GM12878 (cell line): ENCODE data around the gene LBH. TPM values are rescaled to one million over a fixed set of nuclear protein-coding genes. Genes with fewer than 3 reads are reported as not detected.

Source experiments
- ATAC-seq: fragments of 200-7000 bp; cut with Tn5 transposase; 3 replicates; pipeline ENCODE4 v1.9.1; 2020; ENCODE audit warnings: mild to moderate bottlenecking, moderate library complexity
- BruUV-seq: library from RNA; stranded (reverse); fragments of 400-500 nt; replicated peaks from 2 replicates; lab custom pipeline; 2021; lab: Mats Ljungman, UMichigan
- CTCF ChIA-PET: fragments of 300-600 bp; sonication (Branson Sonifier 250); formaldehyde crosslinking; extraction: SDS; loops from one replicate; lab custom pipeline; 2021; ENCODE audit warnings: inconsistent platforms; lab: Yijun Ruan, JAX
- POLR2A ChIA-PET: fragments of 350-600 bp; formaldehyde crosslinking; extraction: SDS; loops from one replicate; lab custom pipeline; 2021; ENCODE audit warnings: inconsistent platforms; lab: Charles Lee
- RAD21 ChIA-PET: fragments of 300-600 bp; sonication (Branson Sonifier 250); formaldehyde crosslinking; loops from one replicate; lab custom pipeline; 2023; ENCODE audit warnings: antibody characterized with exemption; ENCODE audit not compliant: unreplicated experiment; lab: Charles Lee
- SMC1A ChIA-PET: fragments of 300-600 bp; sonication (Branson Sonifier 250); formaldehyde crosslinking; loops from one replicate; lab custom pipeline; 2023; ENCODE audit not compliant: unreplicated experiment, uncharacterized antibody; lab: Charles Lee
- DNase-seq: peaks from one replicate; pipeline ENCODE4 v3.0.0-alpha.2; 2011; ENCODE audit warnings: low read depth, low spot score
- FAIRE-seq: peaks from 3 replicates; lab custom pipeline; 2011; peaks lifted over from hg19 to GRCh38; lab: Jason Lieb, UNC
- H2AFZ ChIP-seq: 2 replicates; pipeline ENCODE4 v1.6.0; 2011; ENCODE audit warnings: low read depth, low read length, control low read depth; ENCODE audit not compliant: control insufficient read depth
- H3K27ac ChIP-seq: 2 replicates; pipeline ENCODE4 v1.5.1; 2011; ENCODE audit warnings: control low read depth; ENCODE audit not compliant: control insufficient read depth, insufficient read depth
- H3K27me3 ChIP-seq, 2 experiments: replicated peaks in 1 of 2; 2 replicates each; pipeline versions ENCODE4 v1.6.0 to v1.6.1; 2011; ENCODE audit warnings: low read length in 1 of 2; ENCODE audit not compliant: control insufficient read depth in 2 of 2, insufficient read depth in 2 of 2
- H3K36me3 ChIP-seq, 2 experiments: 2 replicates each; pipeline ENCODE4 v1.5.1; 2011; ENCODE audit warnings: low read length in 1 of 2; ENCODE audit not compliant: control insufficient read depth in 2 of 2, insufficient read depth in 2 of 2
- H3K4me1 ChIP-seq: 2 replicates; pipeline ENCODE4 v1.6.1; 2011; ENCODE audit warnings: mild to moderate bottlenecking, low read length, moderate library complexity, mixed read lengths; ENCODE audit not compliant: control insufficient read depth, insufficient read depth
- H3K4me2 ChIP-seq: 2 replicates; pipeline ENCODE4 v1.6.0; 2011; ENCODE audit warnings: control low read depth; ENCODE audit not compliant: control insufficient read depth, insufficient read depth
- H3K4me3 ChIP-seq: fragments of 200-600 bp; sonication (generic); 2 replicates; pipeline ENCODE4 v1.5.1; 2016
- H3K79me2 ChIP-seq: 2 replicates; pipeline ENCODE4 v1.6.0; 2011; ENCODE audit warnings: low read length; ENCODE audit not compliant: control insufficient read depth, insufficient read depth
- H3K9ac ChIP-seq: 2 replicates; pipeline ENCODE4 v1.8.0; 2011; ENCODE audit warnings: low read length, control low read depth, mixed read lengths; ENCODE audit not compliant: control insufficient read depth, insufficient read depth
- H3K9me3 ChIP-seq: replicated peaks from 3 replicates; pipeline ENCODE4 v1.5.1; 2011; ENCODE audit warnings: mild to moderate bottlenecking, low read length; ENCODE audit not compliant: control insufficient read depth, insufficient read depth
- H4K20me1 ChIP-seq: 2 replicates; pipeline ENCODE4 v1.6.0; 2011; ENCODE audit not compliant: control insufficient read depth, insufficient read depth
- NFYB ChIP-seq: IDR thresholded peaks from 2 replicates; pipeline ENCODE4 v1.6.1; 2011; ENCODE audit warnings: low read depth, mild to moderate bottlenecking, low read length, improper control_type of control experiment, moderate library complexity; ENCODE audit not compliant: insufficient read depth
- WGBS: methylation state at CpG from one replicate; pipeline ENCODE4 v1.1.6; 2016; ENCODE audit warnings: low lambda C conversion rate; ENCODE audit not compliant: insufficient replicate concordance, insufficient coverage; ENCODE audit errors: missing lambda C conversion rate; 5-methylcytosine and 5-hydroxymethylcytosine counted together
- in situ Hi-C: fragments of 300-500 bp; cut with MboI; formaldehyde crosslinking; loops from 9 replicates; pipeline ENCODE4 v1.14.3; 2018; ENCODE audit warnings: mixed read lengths
- intact Hi-C: fragments of 100-400 bp; cut with micrococcal nuclease; formaldehyde crosslinking; loops from one replicate; pipeline ENCODE4 v1.14.2; 2022; ENCODE audit not compliant: unreplicated experiment
- polyA plus RNA-seq, 11 experiments: library from polyadenylated mRNA; depleted of rRNA in 4 of 11; unstranded in 6 of 11; stranded (reverse) in 5 of 11; fragments of >200 nt; fragmentation: Nextera tagmentation in 4 of 11; fragmentation: Illumina TruSeq in 1 of 11; extraction: Ambion mirVana in 4 of 11; extraction: Trizol in 1 of 11; gene quantifications; 1 replicate in 1 of 11; 2 replicates in 10 of 11; pipeline versions ENCODE4 v1.2.1 to v1.2.3, GENCODE V29; 2011 to 2016; ENCODE audit warnings: inconsistent platforms in 2 of 11, missing spikeins in 2 of 11, low read depth in 1 of 11
- total RNA-seq, 4 experiments: library from RNA; depleted of rRNA in 3 of 4; stranded (reverse); fragments of >200 nt in 3 of 4; fragmentation: Illumina TruSeq in 1 of 4; extraction: Trizol in 1 of 4; gene quantifications; 2 replicates each; pipeline versions ENCODE4 v1.2.1 to v1.2.3, GENCODE V29; 2013 to 2021
- TF ChIP-seq, protein P1 (sequence below): fragments of 450-650 bp; IDR thresholded peaks from 2 replicates; pipeline ENCODE4 v1.6.1; 2016; ENCODE audit warnings: mild to moderate bottlenecking
- TF ChIP-seq, protein P2 (sequence below): fragments of 450-650 bp; formaldehyde crosslinking; IDR thresholded peaks from 2 replicates; pipeline ENCODE4 v1.5.0; 2022; ENCODE audit warnings: mild to moderate bottlenecking, missing genetic modification characterization
- TF ChIP-seq, protein P3 (sequence below): IDR thresholded peaks from 2 replicates; pipeline ENCODE4 v1.6.1; 2011; ENCODE audit warnings: mild to moderate bottlenecking, low read depth, low read length, moderate library complexity; ENCODE audit not compliant: insufficient replicate concordance

LBH gene
- total and polyA plus RNA-seq, 10 of the 15 experiments (the other 5 are each of a cell fraction or from before 2014, with no cell fraction given), result 9.3 to 133 (median 34.1) TPM

DNA sequence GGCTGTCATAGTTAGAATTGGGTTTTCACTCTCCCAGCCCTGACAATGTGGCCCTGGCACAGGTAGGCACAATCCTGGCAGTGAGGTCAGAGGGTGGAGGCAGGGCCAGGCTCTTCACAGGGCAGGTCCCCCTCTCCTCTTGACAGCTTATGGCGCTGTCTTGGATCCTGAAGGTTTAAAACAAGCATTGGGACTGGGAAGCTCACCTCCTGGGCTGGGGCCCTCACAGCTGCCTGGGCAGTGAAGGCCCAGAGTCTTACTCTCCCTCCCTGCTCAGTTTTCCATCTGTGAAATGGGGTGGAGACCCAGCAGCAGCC is 23.3 kb downstream of the LBH start:
- no peaks in the 10 kb centered on the region; the same call in 2 of the 3 replicates for H3K9me3 ChIP-seq
- TF ChIP-seq NFYB, result no peak
- TF ChIP-seq, protein P1, sequence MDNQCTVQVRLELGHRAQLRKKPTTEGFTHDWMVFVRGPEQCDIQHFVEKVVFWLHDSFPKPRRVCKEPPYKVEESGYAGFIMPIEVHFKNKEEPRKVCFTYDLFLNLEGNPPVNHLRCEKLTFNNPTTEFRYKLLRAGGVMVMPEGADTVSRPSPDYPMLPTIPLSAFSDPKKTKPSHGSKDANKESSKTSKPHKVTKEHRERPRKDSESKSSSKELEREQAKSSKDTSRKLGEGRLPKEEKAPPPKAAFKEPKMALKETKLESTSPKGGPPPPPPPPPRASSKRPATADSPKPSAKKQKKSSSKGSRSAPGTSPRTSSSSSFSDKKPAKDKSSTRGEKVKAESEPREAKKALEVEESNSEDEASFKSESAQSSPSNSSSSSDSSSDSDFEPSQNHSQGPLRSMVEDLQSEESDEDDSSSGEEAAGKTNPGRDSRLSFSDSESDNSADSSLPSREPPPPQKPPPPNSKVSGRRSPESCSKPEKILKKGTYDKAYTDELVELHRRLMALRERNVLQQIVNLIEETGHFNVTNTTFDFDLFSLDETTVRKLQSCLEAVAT, result no peak
- TF ChIP-seq, protein P2, sequence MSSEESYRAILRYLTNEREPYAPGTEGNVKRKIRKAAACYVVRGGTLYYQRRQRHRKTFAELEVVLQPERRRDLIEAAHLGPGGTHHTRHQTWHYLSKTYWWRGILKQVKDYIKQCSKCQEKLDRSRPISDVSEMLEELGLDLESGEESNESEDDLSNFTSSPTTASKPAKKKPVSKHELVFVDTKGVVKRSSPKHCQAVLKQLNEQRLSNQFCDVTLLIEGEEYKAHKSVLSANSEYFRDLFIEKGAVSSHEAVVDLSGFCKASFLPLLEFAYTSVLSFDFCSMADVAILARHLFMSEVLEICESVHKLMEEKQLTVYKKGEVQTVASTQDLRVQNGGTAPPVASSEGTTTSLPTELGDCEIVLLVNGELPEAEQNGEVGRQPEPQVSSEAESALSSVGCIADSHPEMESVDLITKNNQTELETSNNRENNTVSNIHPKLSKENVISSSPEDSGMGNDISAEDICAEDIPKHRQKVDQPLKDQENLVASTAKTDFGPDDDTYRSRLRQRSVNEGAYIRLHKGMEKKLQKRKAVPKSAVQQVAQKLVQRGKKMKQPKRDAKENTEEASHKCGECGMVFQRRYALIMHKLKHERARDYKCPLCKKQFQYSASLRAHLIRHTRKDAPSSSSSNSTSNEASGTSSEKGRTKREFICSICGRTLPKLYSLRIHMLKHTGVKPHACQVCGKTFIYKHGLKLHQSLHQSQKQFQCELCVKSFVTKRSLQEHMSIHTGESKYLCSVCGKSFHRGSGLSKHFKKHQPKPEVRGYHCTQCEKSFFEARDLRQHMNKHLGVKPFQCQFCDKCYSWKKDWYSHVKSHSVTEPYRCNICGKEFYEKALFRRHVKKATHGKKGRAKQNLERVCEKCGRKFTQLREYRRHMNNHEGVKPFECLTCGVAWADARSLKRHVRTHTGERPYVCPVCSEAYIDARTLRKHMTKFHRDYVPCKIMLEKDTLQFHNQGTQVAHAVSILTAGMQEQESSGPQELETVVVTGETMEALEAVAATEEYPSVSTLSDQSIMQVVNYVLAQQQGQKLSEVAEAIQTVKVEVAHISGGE, result no peak
- TF ChIP-seq, protein P3, sequence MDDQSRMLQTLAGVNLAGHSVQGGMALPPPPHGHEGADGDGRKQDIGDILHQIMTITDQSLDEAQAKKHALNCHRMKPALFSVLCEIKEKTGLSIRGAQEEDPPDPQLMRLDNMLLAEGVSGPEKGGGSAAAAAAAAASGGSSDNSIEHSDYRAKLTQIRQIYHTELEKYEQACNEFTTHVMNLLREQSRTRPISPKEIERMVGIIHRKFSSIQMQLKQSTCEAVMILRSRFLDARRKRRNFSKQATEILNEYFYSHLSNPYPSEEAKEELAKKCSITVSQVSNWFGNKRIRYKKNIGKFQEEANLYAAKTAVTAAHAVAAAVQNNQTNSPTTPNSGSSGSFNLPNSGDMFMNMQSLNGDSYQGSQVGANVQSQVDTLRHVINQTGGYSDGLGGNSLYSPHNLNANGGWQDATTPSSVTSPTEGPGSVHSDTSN, result no peak
- intact Hi-C loops (no loop called here), in situ Hi-C loops (no loop called here)
- H3K4me3 ChIP-seq, result no peak overlapping the region
- no peak overlapping the region for H3K27ac ChIP-seq
- WGBS, result 92% methylated on average over 1 of the region's 1 CpG
- ATAC-seq (no peak), DNase-seq (no peak), FAIRE-seq (no peak)
- H3K4me1 ChIP-seq, result no peaks in the 10 kb centered on the region; the same call in 1 of the 2 replicates
- no peak overlapping the region for H3K9ac ChIP-seq
- H3K79me2 ChIP-seq, result no peaks in the 10 kb centered on the region
- H3K36me3 ChIP-seq, result peaks cover 7 to 14% of the 10 kb centered on the region in 2 experiments; a peak in 3 of 4 replicates
- RAD21 ChIA-PET, result interaction anchor here (1.0 to 2.7 kb wide), 5 partner anchors 11 to 46 kb away, joined by 3 to 11 read pairs (median 4); no protein-coding TSS in a partner anchor
- H4K20me1 ChIP-seq, result no peaks in the 10 kb centered on the region
- POLR2A ChIA-PET, result interaction anchor here (0.9 to 1.2 kb wide), 2 partner anchors 14 to 22 kb away, joined by 4 read pairs; no protein-coding TSS in a partner anchor
- no peak overlapping the region for H2AFZ ChIP-seq
- H3K27me3 ChIP-seq, result no peaks in the 10 kb centered on the region
- no peak overlapping the region for H3K4me2 ChIP-seq
- no TSS peak for BruUV-seq
- SMC1A ChIA-PET, result interaction anchor here (2.3 to 4.8 kb wide), 5 partner anchors 7 to 80 kb away, joined by 7 to 25 read pairs (median 15); no protein-coding TSS in a partner anchor
- CTCF ChIA-PET, result interaction anchor here (1.4 to 4.6 kb wide), 3 partner anchors 14 to 46 kb away, joined by 3 to 18 read pairs (median 4); no protein-coding TSS in a partner anchor
